MM.1S (cell line): ENCODE measurements around the gene ARHGAP23.

Experiments
- DNase-seq: peaks from one replicate; pipeline ENCODE4 v3.0.0-alpha.2; 2015
- H2AFZ ChIP-seq: fragments of 300-600 bp; sonication (generic); 2 replicates; pipeline ENCODE4 v1.6.0; 2016; ENCODE audit warnings: antibody characterized with exemption, low read length
- H3F3A ChIP-seq: fragments of 300-600 bp; sonication (generic); 2 replicates; pipeline ENCODE4 v1.6.1; 2016; ENCODE audit warnings: mild to moderate bottlenecking, antibody characterized with exemption, low read length, moderate library complexity, mixed read lengths; ENCODE audit not compliant: insufficient read depth
- H3K27ac ChIP-seq: fragments of 300-600 bp; sonication (generic); 2 replicates; pipeline ENCODE4 v1.5.1; 2016; ENCODE audit warnings: mild to moderate bottlenecking, low read length
- H3K27me3 ChIP-seq: fragments of 300-600 bp; sonication (generic); replicated peaks from 2 replicates; pipeline ENCODE4 v1.6.0; 2016; ENCODE audit warnings: low read length; ENCODE audit not compliant: insufficient read depth
- H3K36me3 ChIP-seq: fragments of 300-600 bp; sonication (generic); replicated peaks from 2 replicates; pipeline ENCODE4 v1.6.1; 2016; ENCODE audit warnings: mild to moderate bottlenecking, low read length, mixed read lengths; ENCODE audit not compliant: insufficient read depth
- H3K4me1 ChIP-seq: fragments of 300-600 bp; sonication (generic); 2 replicates; pipeline ENCODE4 v1.6.1; 2016; ENCODE audit warnings: low read length, mixed read lengths
- H3K4me2 ChIP-seq: fragments of 300-600 bp; sonication (generic); 2 replicates; pipeline ENCODE4 v1.6.0; 2016; ENCODE audit warnings: low read depth, low read length
- H3K4me3 ChIP-seq: fragments of 300-600 bp; sonication (generic); 2 replicates; pipeline ENCODE4 v1.5.1; 2016; ENCODE audit warnings: low read length, mixed read lengths
- H3K79me2 ChIP-seq: fragments of 300-600 bp; sonication (generic); 2 replicates; pipeline ENCODE4 v1.6.1; 2016; ENCODE audit warnings: mixed run types, low read length, mixed read lengths
- H3K9ac ChIP-seq: fragments of 300-600 bp; sonication (generic); 2 replicates; pipeline ENCODE4 v1.6.1; 2016; ENCODE audit warnings: low read length, mixed read lengths
- H3K9me2 ChIP-seq: fragments of 300-600 bp; sonication (generic); replicated peaks from 2 replicates; pipeline ENCODE4 v1.6.1; 2016; ENCODE audit warnings: mild to moderate bottlenecking, low read length, mixed read lengths; ENCODE audit not compliant: insufficient read depth
- H3K9me3 ChIP-seq: fragments of 300-600 bp; sonication (generic); replicated peaks from 2 replicates; pipeline ENCODE4 v1.6.1; 2016; ENCODE audit warnings: mild to moderate bottlenecking, low read length, mixed read lengths; ENCODE audit not compliant: insufficient read depth
- H4K20me1 ChIP-seq: fragments of 300-600 bp; sonication (generic); 2 replicates; pipeline ENCODE4 v1.6.1; 2016; ENCODE audit warnings: mild to moderate bottlenecking, low read length, moderate library complexity, mixed read lengths; ENCODE audit not compliant: insufficient read depth
- CTCF ChIP-seq: fragments of 300-600 bp; sonication (generic); IDR thresholded peaks from 2 replicates; pipeline ENCODE4 v1.5.1; 2016; ENCODE audit warnings: antibody characterized with exemption, low read length, mixed read lengths
- EZH2 ChIP-seq: fragments of 300-600 bp; sonication (generic); optimal IDR thresholded peaks from 2 replicates; pipeline ENCODE3; 2017; ENCODE audit warnings: low read depth, mild to moderate bottlenecking, antibody characterized with exemption, low read length, mixed read lengths
- EZH2phosphoT487 ChIP-seq: fragments of 300-600 bp; sonication (generic); IDR thresholded peaks from 2 replicates; pipeline ENCODE4 v1.6.1; 2018; ENCODE audit warnings: antibody characterized with exemption, low read length

The ARHGAP23 gene

GRCh38 chr17:38449364-38449763 lies 21.1 kb downstream of the ARHGAP23 start:
- no peak overlapping the region for H2AFZ ChIP-seq
- no peaks in the 10 kb centered on the region for H3F3A ChIP-seq
- no peak overlapping the region for H3K4me2 ChIP-seq
- no peaks in the 10 kb centered on the region for H3K9me2 ChIP-seq
- no peaks in the 10 kb centered on the region for H3K27me3 ChIP-seq
- TF ChIP-seq EZH2 (no peak), CTCF (no peak), EZH2phosphoT487 (no peak)
- H4K20me1 ChIP-seq = no peaks in the 10 kb centered on the region
- H3K4me3 ChIP-seq = no peak overlapping the region
- peaks cover 3% of the 10 kb centered on the region; the same call in 1 of the 2 replicates for H3K4me1 ChIP-seq
- DNase-seq = no peak
- H3K36me3 ChIP-seq = no peaks in the 10 kb centered on the region
- no peak overlapping the region for H3K27ac ChIP-seq
- H3K9ac ChIP-seq = no peak overlapping the region
- H3K9me3 ChIP-seq = no peaks in the 10 kb centered on the region
- peaks cover 92% of the 10 kb centered on the region for H3K79me2 ChIP-seq

GRCh38 chr17:38450557-38451029 lies 22.3 kb downstream of the ARHGAP23 start:
- Histone ChIP-seq H2AFZ (no peak overlapping the region), H4K20me1 (no peaks in the 10 kb centered on the region), H3K27me3 (no peaks in the 10 kb centered on the region), H3K9me2 (no peaks in the 10 kb centered on the region), H3K79me2 (peaks cover 92% of the 10 kb centered on the region), H3K4me1 (no peaks in the 10 kb centered on the region), H3K9me3 (no peaks in the 10 kb centered on the region), H3K36me3 (no peaks in the 10 kb centered on the region), H3K9ac (no peak overlapping the region), H3K4me2 (no peak overlapping the region), H3F3A (no peaks in the 10 kb centered on the region), H3K27ac (no peak overlapping the region), H3K4me3 (no peak overlapping the region)
- no peak for DNase-seq
- TF ChIP-seq EZH2phosphoT487 = no peak
- no peak for TF ChIP-seq CTCF
- TF ChIP-seq EZH2 = no peak

GRCh38 chr17:38451030-38451839 lies 23.0 kb downstream of the ARHGAP23 start:
- no peaks in the 10 kb centered on the region for H3K9me2 ChIP-seq
- H3K4me2 ChIP-seq = no peak overlapping the region
- TF ChIP-seq CTCF = no peak
- TF ChIP-seq EZH2phosphoT487 = no peak
- no peak for TF ChIP-seq EZH2
- H3F3A ChIP-seq = no peaks in the 10 kb centered on the region
- no peak overlapping the region for H3K4me3 ChIP-seq
- no peak overlapping the region for H3K27ac ChIP-seq
- H3K36me3 ChIP-seq = no peaks in the 10 kb centered on the region
- peaks cover 92% of the 10 kb centered on the region for H3K79me2 ChIP-seq
- H4K20me1 ChIP-seq = no peaks in the 10 kb centered on the region
- H3K27me3 ChIP-seq = no peaks in the 10 kb centered on the region
- H3K9me3 ChIP-seq = no peaks in the 10 kb centered on the region
- no peak overlapping the region for H2AFZ ChIP-seq
- DNase-seq = no peak
- H3K9ac ChIP-seq = no peak overlapping the region
- no peaks in the 10 kb centered on the region for H3K4me1 ChIP-seq
